ENCODE results near the gene SLC39A9. TPM values are rescaled to one million over a fixed set of nuclear protein-coding genes. Genes with fewer than 3 reads are reported as not detected.
A peak's percentile ranks its signal among the peaks of the same experiment; 100 is the strongest.

SLC39A9 gene
- total RNA-seq, 2 experiments from 2014 or later = 86.5 to 91.7 TPM

- no peaks in the 10 kb centered on the region for H3K9me3 ChIP-seq (ENCODE audit: low read length)
- CTCF ChIA-PET (ENCODE audit: unreplicated experiment) = no interaction called here
- BruUV-seq (replicated peaks) = no TSS peak
- no peaks in the 10 kb centered on the region for H4K20me1 ChIP-seq (ENCODE audit: insufficient read depth, low read length)
- H3K79me2 ChIP-seq (ENCODE audit: insufficient read depth, low read depth, low read length) = no peaks in the 10 kb centered on the region
- intact Hi-C loops (cut with micrococcal nuclease; ENCODE audit: unreplicated experiment) = loop anchor here (5.0 kb wide), 1 partner anchor 237 kb away; no protein-coding TSS in a partner anchor
- peak; percentile 39 for DNase-seq (ENCODE audit: low spot score)
- no peaks in the 10 kb centered on the region for H3K36me3 ChIP-seq (ENCODE audit: insufficient read depth, low read length)
- TF ChIP-seq EZH2phosphoT487 (IDR thresholded peaks at IDR 0.05; ENCODE audit: borderline replicate concordance, low read depth, low read length) (no peak), CTCF (conservative IDR thresholded peaks at IDR 0.05; ENCODE audit: low read length) (no peak)
- no peaks in the 10 kb centered on the region for H3K9me2 ChIP-seq (ENCODE audit: insufficient read depth, low read length)
- POLR2A ChIA-PET = no interaction called here
- H3K4me1 ChIP-seq (ENCODE audit: insufficient read depth, low read length, poor library complexity, severe bottlenecking) = peaks cover 39% of the 10 kb centered on the region
- no peak overlapping the region for H2AFZ ChIP-seq (ENCODE audit: low read length)
- H3K4me2 ChIP-seq (ENCODE audit: low read length) = no peak overlapping the region
- no peak overlapping the region for H3K4me3 ChIP-seq (ENCODE audit: low read depth, low read length, poor library complexity, severe bottlenecking)
- no peak overlapping the region for H3K27ac ChIP-seq (ENCODE audit: low read depth, low read length, poor library complexity, severe bottlenecking)
Measured at GRCh38 chr14:69479696-69480095, 81.2 kb downstream of the SLC39A9 start.

DNA sequence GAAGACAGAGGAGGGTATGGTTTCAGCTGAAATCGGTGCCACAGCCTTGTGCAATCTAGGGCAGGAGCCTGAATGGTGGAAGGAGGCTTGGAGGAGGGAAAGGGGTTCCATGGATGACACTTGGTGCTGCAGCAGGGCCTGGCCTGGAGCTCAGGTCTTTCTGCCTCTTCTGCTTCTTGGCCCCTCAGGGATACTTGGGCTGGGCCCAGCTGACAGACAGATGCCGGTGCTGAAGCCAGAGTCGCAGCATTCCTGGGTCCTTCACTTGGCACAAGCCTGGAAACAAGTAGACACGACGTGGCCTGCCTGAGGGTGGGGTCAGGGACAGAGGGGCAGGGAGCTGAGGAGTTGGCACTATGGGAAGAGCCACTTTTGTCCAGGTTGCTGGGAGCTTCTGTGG lies 81.6 kb downstream of the SLC39A9 start:
- no peak overlapping the region for H3K27ac ChIP-seq (ENCODE audit: low read depth, low read length, poor library complexity, severe bottlenecking)
- H3K9me2 ChIP-seq (ENCODE audit: insufficient read depth, low read length) = no peaks in the 10 kb centered on the region
- H3K36me3 ChIP-seq (ENCODE audit: insufficient read depth, low read length) = no peaks in the 10 kb centered on the region
- no peaks in the 10 kb centered on the region for H3K79me2 ChIP-seq (ENCODE audit: insufficient read depth, low read depth, low read length)
- DNase-seq (ENCODE audit: low spot score) = no peak
- H3K9me3 ChIP-seq (ENCODE audit: low read length) = no peaks in the 10 kb centered on the region
- TF ChIP-seq CTCF (conservative IDR thresholded peaks at IDR 0.05; ENCODE audit: low read length) = no peak
- no peak for TF ChIP-seq EZH2phosphoT487 (IDR thresholded peaks at IDR 0.05; ENCODE audit: borderline replicate concordance, low read depth, low read length)
- no TSS peak for BruUV-seq (replicated peaks)
- no peaks in the 10 kb centered on the region for H4K20me1 ChIP-seq (ENCODE audit: insufficient read depth, low read length)
- H3K4me1 ChIP-seq (ENCODE audit: insufficient read depth, low read length, poor library complexity, severe bottlenecking) = peaks cover 39% of the 10 kb centered on the region
- CTCF ChIA-PET (ENCODE audit: unreplicated experiment) = no interaction called here
- no peak overlapping the region for H3K4me2 ChIP-seq (ENCODE audit: low read length)
- POLR2A ChIA-PET = interaction anchor here (0.7 kb wide), 1 partner anchor 1195 kb away, joined by 3 read pairs; no protein-coding TSS in a partner anchor
- intact Hi-C loops (cut with micrococcal nuclease; ENCODE audit: unreplicated experiment) = no loop called here
- H2AFZ ChIP-seq (ENCODE audit: low read length) = no peak overlapping the region
- H3K4me3 ChIP-seq (ENCODE audit: low read depth, low read length, poor library complexity, severe bottlenecking) = no peak overlapping the region

DNA sequence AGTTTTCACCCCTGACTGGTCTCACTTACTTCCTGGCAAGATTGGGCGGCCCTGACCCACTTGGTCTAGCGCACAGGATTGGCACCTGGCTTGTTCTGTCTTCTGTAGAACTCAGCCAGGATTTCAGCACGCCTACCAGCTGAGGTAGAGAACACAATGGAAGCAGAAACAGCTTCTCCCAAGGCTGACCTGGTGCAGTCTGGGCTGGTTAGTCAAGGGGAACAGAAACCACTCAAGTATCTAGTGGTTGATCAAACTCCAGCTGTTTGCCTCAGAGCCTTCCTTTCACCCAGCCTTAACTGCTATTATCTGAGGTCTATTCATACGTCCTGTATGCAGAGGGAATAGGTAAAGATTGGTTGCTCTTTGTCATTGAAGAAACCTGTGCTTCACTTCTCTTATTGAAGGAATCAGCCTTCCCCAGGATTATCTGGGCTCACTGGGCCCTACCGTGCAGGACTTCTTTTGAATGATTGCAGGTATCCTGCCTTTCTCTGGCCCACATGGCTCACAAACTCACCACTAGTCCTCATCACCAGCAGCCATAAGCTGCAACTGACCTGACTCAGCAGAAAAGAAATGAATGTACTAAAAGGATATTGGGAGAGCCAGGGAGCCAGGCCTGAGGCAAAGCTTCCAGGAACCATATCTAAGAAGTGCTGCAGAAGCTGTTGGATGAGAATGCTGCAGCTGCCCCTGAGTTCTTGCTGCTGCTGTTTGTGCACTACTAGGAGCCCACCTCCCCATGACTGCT lies 83.5 kb downstream of the SLC39A9 start:
- POLR2A ChIA-PET = interaction anchor here (1.0 to 1.4 kb wide), 4 partner anchors 18 to 346 kb away, joined by 3 to 4 read pairs (median 3); partner anchors contain the start of gene SRSF5
- H3K79me2 ChIP-seq (ENCODE audit: insufficient read depth, low read depth, low read length) = no peaks in the 10 kb centered on the region
- DNase-seq (ENCODE audit: low spot score) = peak; percentile 90

More for the DNA sequence above, 83.5 kb downstream of the SLC39A9 start:
- no peaks in the 10 kb centered on the region for H3K9me3 ChIP-seq (ENCODE audit: low read length)
- no peaks in the 10 kb centered on the region for H3K36me3 ChIP-seq (ENCODE audit: insufficient read depth, low read length)
- peak overlapping the region; percentile 59 for H3K4me2 ChIP-seq (ENCODE audit: low read length)
- TF ChIP-seq EZH2phosphoT487 (IDR thresholded peaks at IDR 0.05; ENCODE audit: borderline replicate concordance, low read depth, low read length) (no peak), CTCF (conservative IDR thresholded peaks at IDR 0.05; ENCODE audit: low read length) (no peak)
- H3K9me2 ChIP-seq (ENCODE audit: insufficient read depth, low read length) = no peaks in the 10 kb centered on the region
- H3K4me1 ChIP-seq (ENCODE audit: insufficient read depth, low read length, poor library complexity, severe bottlenecking) = peaks cover 39% of the 10 kb centered on the region
- H2AFZ ChIP-seq (ENCODE audit: low read length) = 0 out of 2 replicates have a peak overlapping the region, but pooled peaks have one; percentile 0
- peak overlapping the region; percentile 11 for H3K4me3 ChIP-seq (ENCODE audit: low read depth, low read length, poor library complexity, severe bottlenecking)
- CTCF ChIA-PET (ENCODE audit: unreplicated experiment) = no interaction called here
- intact Hi-C loops (cut with micrococcal nuclease; ENCODE audit: unreplicated experiment) = no loop called here
- no TSS peak for BruUV-seq (replicated peaks)
- H3K27ac ChIP-seq (ENCODE audit: low read depth, low read length, poor library complexity, severe bottlenecking) = peak overlapping the region; percentile 60
- H4K20me1 ChIP-seq (ENCODE audit: insufficient read depth, low read length) = no peaks in the 10 kb centered on the region

Data from OCI-LY7 (cell line).